Type B pancreatic cell (in vitro differentiated cells): Measurements from ENCODE around the gene RNF166. TPM values are rescaled to one million over a fixed set of nuclear protein-coding genes. Genes with fewer than 3 reads are reported as not detected.

Experiments
- DNase-seq: peaks from one replicate; pipeline ENCODE4 v3.0.0; 2021; ENCODE audit warnings: mixed read lengths; ENCODE audit not compliant: unreplicated experiment; ENCODE audit errors: extremely low spot score
- H3K27ac Mint-ChIP-seq: 2 replicates; pipeline ENCODE4 v1.8.0; 2021; ENCODE audit warnings: mild to moderate bottlenecking, mixed read lengths
- H3K27me3 Mint-ChIP-seq: 2 replicates; pipeline ENCODE4 v1.8.0; 2021; ENCODE audit warnings: mixed read lengths
- H3K36me3 Mint-ChIP-seq: 2 replicates; pipeline ENCODE4 v1.8.0; 2021; ENCODE audit warnings: mixed read lengths
- H3K4me1 Mint-ChIP-seq: one replicate; pipeline ENCODE4 v1.8.0; 2021; ENCODE audit warnings: mixed read lengths; ENCODE audit not compliant: unreplicated experiment
- H3K4me3 Mint-ChIP-seq: 2 replicates; pipeline ENCODE4 v1.8.0; 2021; ENCODE audit warnings: mild to moderate bottlenecking, mixed read lengths
- H3K9me3 Mint-ChIP-seq: 2 replicates; pipeline ENCODE4 v1.8.0; 2021; ENCODE audit warnings: mixed read lengths
- total RNA-seq: library from RNA; stranded (reverse); gene quantifications from 2 replicates; pipeline ENCODE4 v1.2.1, GENCODE V29; 2021; ENCODE audit warnings: low replicate concordance
- TF ChIP-seq, protein P1 (sequence below): fragments of 200-600 bp; sonication (generic); conservative IDR thresholded peaks from 2 replicates; pipeline ENCODE4 v1.5.0; 2021; ENCODE audit warnings: antibody characterized with exemption, mild to moderate bottlenecking

Gene RNF166
- total RNA-seq, 1 donor from 2014 or later: 20.1 TPM

DNA sequence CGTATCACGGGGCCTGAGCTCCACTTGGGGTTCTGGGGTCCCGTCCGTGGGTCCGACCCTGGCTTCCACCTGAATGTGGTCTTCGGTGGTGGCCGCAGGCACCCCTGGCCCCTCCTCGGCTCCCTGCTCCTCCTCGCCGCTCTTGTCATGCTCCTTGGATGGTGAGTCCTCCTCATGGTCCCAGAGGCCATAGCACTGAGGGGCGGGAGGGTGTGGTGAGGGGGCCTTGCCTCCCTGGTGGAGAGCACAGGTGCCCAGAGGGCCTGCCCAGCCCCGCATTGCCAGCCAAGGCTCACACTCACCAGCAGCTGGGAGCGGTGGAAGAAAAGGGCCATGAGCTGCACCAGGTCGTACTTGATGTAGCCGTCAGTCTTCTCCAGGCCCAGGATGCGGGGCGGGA, 15.0 kb upstream of the RNF166 start:
- Mint-ChIP-seq H3K27ac (no peak overlapping the region), H3K4me3 (no peak overlapping the region), H3K27me3 (no peaks in the 10 kb centered on the region), H3K36me3 (no peaks in the 10 kb centered on the region), H3K4me1 (no peaks in the 10 kb centered on the region), H3K9me3 (no peaks in the 10 kb centered on the region)
- no peak for DNase-seq
- TF ChIP-seq, protein P1, sequence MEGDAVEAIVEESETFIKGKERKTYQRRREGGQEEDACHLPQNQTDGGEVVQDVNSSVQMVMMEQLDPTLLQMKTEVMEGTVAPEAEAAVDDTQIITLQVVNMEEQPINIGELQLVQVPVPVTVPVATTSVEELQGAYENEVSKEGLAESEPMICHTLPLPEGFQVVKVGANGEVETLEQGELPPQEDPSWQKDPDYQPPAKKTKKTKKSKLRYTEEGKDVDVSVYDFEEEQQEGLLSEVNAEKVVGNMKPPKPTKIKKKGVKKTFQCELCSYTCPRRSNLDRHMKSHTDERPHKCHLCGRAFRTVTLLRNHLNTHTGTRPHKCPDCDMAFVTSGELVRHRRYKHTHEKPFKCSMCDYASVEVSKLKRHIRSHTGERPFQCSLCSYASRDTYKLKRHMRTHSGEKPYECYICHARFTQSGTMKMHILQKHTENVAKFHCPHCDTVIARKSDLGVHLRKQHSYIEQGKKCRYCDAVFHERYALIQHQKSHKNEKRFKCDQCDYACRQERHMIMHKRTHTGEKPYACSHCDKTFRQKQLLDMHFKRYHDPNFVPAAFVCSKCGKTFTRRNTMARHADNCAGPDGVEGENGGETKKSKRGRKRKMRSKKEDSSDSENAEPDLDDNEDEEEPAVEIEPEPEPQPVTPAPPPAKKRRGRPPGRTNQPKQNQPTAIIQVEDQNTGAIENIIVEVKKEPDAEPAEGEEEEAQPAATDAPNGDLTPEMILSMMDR: no peak

DNA sequence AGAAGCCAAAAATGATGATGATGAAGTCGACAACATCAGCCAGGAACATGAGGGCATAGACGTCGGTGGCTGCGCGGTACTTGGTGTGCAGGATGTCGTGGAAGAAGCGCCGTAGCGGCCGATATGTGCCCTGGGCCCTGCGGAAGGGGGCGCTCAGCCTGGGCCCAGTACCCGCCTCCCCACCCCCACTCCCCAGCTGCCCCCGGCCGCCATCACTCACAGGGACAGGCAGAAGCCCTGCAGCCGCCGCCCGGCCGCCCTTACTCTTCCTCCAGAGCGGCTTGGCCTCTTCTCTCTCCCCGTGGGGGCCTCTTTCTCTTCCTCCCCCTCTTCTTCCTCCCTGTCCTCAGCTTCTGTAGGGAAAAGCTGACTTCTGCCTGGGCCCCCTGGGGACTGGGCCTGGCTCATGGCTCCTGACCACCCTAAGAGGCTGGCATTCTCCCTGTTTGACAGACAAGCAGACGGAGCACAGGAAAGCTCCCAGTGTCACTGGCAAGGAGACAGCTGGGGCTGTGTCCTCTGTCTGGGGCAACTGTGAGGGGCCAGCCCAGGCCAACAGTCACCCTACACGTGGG, 14.3 kb upstream of the RNF166 start:
- no peak overlapping the region for H3K4me3 Mint-ChIP-seq
- no peak overlapping the region for H3K27ac Mint-ChIP-seq
- no peaks in the 10 kb centered on the region for H3K27me3 Mint-ChIP-seq
- no peaks in the 10 kb centered on the region for H3K4me1 Mint-ChIP-seq
- H3K36me3 Mint-ChIP-seq: no peaks in the 10 kb centered on the region
- no peaks in the 10 kb centered on the region for H3K9me3 Mint-ChIP-seq
- TF ChIP-seq, protein P1: no peak
- DNase-seq: no peak

DNA sequence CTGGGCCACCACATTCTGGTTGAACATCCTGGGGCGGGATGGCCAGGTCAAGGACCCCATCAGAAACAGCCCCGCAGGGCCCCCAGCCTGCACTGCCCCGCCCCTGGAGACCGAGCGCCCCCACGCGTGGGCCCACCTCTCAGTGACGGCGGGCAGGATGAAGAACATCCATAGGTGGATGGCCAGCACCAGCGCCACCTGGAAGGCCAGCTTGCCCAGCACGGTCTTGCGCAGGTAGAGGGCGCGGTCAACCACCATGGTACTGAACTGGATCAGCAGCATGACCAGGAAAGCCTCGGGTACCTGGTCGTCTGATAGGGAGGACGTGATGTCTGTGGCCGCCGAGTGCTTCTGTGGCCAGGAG, 13.7 kb upstream of the RNF166 start:
- DNase-seq: no peak
- no peaks in the 10 kb centered on the region for H3K27me3 Mint-ChIP-seq
- TF ChIP-seq, protein P1: no peak
- H3K27ac Mint-ChIP-seq: no peak overlapping the region
- H3K36me3 Mint-ChIP-seq: no peaks in the 10 kb centered on the region
- no peaks in the 10 kb centered on the region for H3K4me1 Mint-ChIP-seq
- no peaks in the 10 kb centered on the region for H3K9me3 Mint-ChIP-seq
- H3K4me3 Mint-ChIP-seq: no peak overlapping the region

DNA sequence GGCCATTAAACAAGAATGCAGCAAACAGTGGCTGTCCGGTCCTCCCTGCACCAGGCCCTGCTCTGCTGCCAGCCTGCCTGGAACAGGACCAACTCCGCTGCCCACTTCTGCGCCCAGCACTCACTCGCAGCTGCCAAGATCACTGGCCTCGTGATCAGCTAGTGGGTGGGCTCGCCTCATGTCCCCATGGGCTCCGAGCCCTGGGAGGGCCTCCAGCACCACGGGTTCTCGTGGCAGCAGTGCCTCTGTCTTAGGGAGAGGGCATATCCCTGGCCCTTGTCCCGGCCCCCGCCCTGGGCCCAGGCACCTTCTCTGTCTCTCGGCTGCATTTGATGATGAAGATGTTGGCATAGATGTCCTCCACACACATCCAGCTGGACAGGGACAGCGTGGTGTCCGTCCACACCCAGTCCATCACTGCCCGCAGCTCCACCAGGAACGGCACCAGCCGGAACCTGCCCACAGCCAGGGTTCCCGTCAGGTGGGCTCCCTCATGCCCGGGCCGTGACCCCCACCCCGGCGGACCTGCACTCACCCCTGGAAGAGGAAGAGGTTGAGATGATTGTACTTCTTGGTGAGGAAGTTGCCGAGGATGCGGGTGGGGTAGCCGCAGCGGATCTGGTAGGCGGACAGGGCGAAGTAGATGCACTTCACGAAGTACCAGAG, 13.2 kb upstream of the RNF166 start:
- Mint-ChIP-seq H3K27ac (no peak overlapping the region), H3K27me3 (no peaks in the 10 kb centered on the region), H3K9me3 (no peaks in the 10 kb centered on the region), H3K36me3 (no peaks in the 10 kb centered on the region), H3K4me3 (no peak overlapping the region), H3K4me1 (no peaks in the 10 kb centered on the region)
- DNase-seq: no peak
- TF ChIP-seq, protein P1: no peak

DNA sequence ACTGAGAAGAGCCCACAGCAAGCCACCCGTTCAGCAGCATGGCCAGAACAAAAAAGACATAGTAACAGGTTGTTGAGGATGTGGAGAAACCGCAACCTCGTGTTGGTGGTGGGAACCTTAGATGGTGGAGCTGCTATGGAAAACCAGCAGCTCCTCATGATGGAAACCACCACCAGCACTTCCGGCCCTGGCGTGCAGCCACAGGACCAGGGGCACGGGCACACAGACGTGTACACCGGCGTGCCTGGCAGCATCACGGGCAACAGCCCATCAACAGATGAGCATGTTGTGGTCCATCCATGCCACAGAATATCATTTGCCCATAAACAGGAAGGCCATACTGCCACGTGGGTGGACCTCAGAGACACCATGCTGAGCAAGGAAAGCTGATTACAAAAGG, 12.0 kb upstream of the RNF166 start:
- H3K4me1 Mint-ChIP-seq: no peaks in the 10 kb centered on the region
- H3K4me3 Mint-ChIP-seq: no peak overlapping the region
- H3K36me3 Mint-ChIP-seq: no peaks in the 10 kb centered on the region
- TF ChIP-seq, protein P1: no peak
- H3K9me3 Mint-ChIP-seq: no peaks in the 10 kb centered on the region
- no peak for DNase-seq
- H3K27me3 Mint-ChIP-seq: no peaks in the 10 kb centered on the region
- no peak overlapping the region for H3K27ac Mint-ChIP-seq
